ENCODE data around the gene MFN2.

DNA sequence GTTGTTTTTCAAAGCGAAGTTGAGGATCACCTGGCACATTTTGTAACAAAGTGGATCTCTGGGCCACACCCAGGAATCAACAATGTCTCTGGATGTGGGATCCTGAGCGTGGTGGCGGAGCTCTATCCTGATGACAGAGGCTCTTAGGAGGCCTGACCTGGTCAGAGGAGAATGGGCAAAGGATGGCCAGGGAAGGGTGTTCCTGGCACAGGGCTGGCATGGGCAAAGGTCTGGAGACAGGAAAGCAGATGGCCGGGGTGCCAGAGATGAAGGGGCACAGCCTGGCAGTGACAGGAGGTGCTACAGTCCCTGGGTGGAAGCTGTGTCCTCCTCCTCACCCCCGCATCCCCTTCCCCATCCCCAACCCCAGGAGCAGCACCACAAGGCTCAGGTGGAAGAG, 20.0 kb upstream of the MFN2 start:
- TF ChIP-seq YY1 (IDR thresholded peaks at IDR 0.05; ENCODE audit: insufficient read depth, insufficient read length) (no peak), ZNF274 (IDR thresholded peaks at IDR 0.05; ENCODE audit: low read depth, low read length) (no peak), SUZ12 (IDR thresholded peaks at IDR 0.05; ENCODE audit: extremely low read depth, insufficient read depth, insufficient read length) (no peak)

All from NT2/D1 (cell line).